GM12878 (cell line): Measurements from ENCODE around the gene SPINDOC. TPM values are rescaled to one million over a fixed set of nuclear protein-coding genes. Genes with fewer than 3 reads are reported as not detected.

Experiments
- BACH1 ChIP-seq: fragments of 450-650 bp; IDR thresholded peaks from 2 replicates; pipeline ENCODE4 v1.6.1; 2017; ENCODE audit warnings: mild to moderate bottlenecking, borderline replicate concordance
- CREB1 ChIP-seq: IDR thresholded peaks from 2 replicates; pipeline ENCODE4 v1.6.1; 2012; ENCODE audit warnings: low read depth, mild to moderate bottlenecking, inconsistent platforms
- EGR1 ChIP-seq, 2 experiments: IDR thresholded peaks; 1 replicate in 1 of 2; 2 replicates in 1 of 2; pipeline ENCODE4 v1.6.1; 2011 to 2012; ENCODE audit warnings: low read depth in 2 of 2, low read length in 2 of 2, borderline replicate concordance in 1 of 2, mild to moderate bottlenecking in 1 of 2, moderate library complexity in 1 of 2
- FOS ChIP-seq: IDR thresholded peaks from 3 replicates; pipeline ENCODE4 v1.6.1; 2011; ENCODE audit warnings: borderline replicate concordance; ENCODE audit not compliant: insufficient read length; ENCODE audit errors: extremely low read depth
- HDAC6 ChIP-seq: fragments of 200-600 bp; sonication (generic); IDR thresholded peaks from one replicate; pipeline ENCODE4 v1.8.0; 2017; ENCODE audit warnings: antibody characterized with exemption; ENCODE audit not compliant: unreplicated experiment
- IKZF1 ChIP-seq: fragments of 450-650 bp; conservative IDR thresholded peaks from 2 replicates; pipeline ENCODE4 v1.6.1; 2017; ENCODE audit warnings: antibody characterized with exemption, mild to moderate bottlenecking
- MYB ChIP-seq: fragments of 150-350 bp; IDR thresholded peaks from 2 replicates; pipeline ENCODE4 v1.6.1; 2014; ENCODE audit warnings: mild to moderate bottlenecking, low read depth, low read length, borderline replicate concordance
- NFIC ChIP-seq: IDR thresholded peaks from 2 replicates; pipeline ENCODE4 v1.6.1; 2012; ENCODE audit warnings: low read depth, mild to moderate bottlenecking, inconsistent platforms, low read length, moderate library complexity
- RCOR1 ChIP-seq: conservative IDR thresholded peaks from 2 replicates; pipeline ENCODE4 v1.6.1; 2012; ENCODE audit warnings: low read depth, low read length, improper control_type of control experiment
- SIX5 ChIP-seq: IDR thresholded peaks from 2 replicates; pipeline ENCODE4 v1.6.1; 2011; ENCODE audit warnings: mild to moderate bottlenecking, low read depth, low read length, moderate library complexity; ENCODE audit not compliant: severe bottlenecking
- SMAD5 ChIP-seq: IDR thresholded peaks from 2 replicates; pipeline ENCODE4 v1.6.1; 2016; ENCODE audit warnings: antibody characterized with exemption, low read depth
- WRNIP1 ChIP-seq: IDR thresholded peaks from 2 replicates; pipeline ENCODE4 v1.6.1; 2011; ENCODE audit warnings: low read depth, low read length, improper control_type of control experiment, borderline replicate concordance
- YY1 ChIP-seq: IDR thresholded peaks from 2 replicates; pipeline ENCODE4 v1.6.1; 2011; ENCODE audit warnings: low read depth, mild to moderate bottlenecking, low read length
- ZBED1 ChIP-seq: IDR thresholded peaks from 2 replicates; pipeline ENCODE4 v1.6.1; 2016; ENCODE audit warnings: borderline replicate concordance
- polyA plus RNA-seq, 11 experiments: library from polyadenylated mRNA; depleted of rRNA in 4 of 11; unstranded in 6 of 11; stranded (reverse) in 5 of 11; fragments of >200 nt; fragmentation: Nextera tagmentation in 4 of 11; fragmentation: Illumina TruSeq in 1 of 11; extraction: Ambion mirVana in 4 of 11; extraction: Trizol in 1 of 11; gene quantifications; 1 replicate in 1 of 11; 2 replicates in 10 of 11; pipeline versions ENCODE4 v1.2.1 to v1.2.3, GENCODE V29; 2011 to 2016; ENCODE audit warnings: inconsistent platforms in 2 of 11, missing spikeins in 2 of 11, low read depth in 1 of 11
- total RNA-seq, 4 experiments: library from RNA; depleted of rRNA in 3 of 4; stranded (reverse); fragments of >200 nt in 3 of 4; fragmentation: Illumina TruSeq in 1 of 4; extraction: Trizol in 1 of 4; gene quantifications; 2 replicates each; pipeline versions ENCODE4 v1.2.1 to v1.2.3, GENCODE V29; 2013 to 2021
- TF ChIP-seq, protein P1 (sequence below): fragments of 450-650 bp; formaldehyde crosslinking; IDR thresholded peaks from 2 replicates; pipeline ENCODE4 v1.4.0; 2020; ENCODE audit warnings: mild to moderate bottlenecking, moderate library complexity
- TF ChIP-seq, protein P2 (sequence below): fragments of 450-650 bp; IDR thresholded peaks from 2 replicates; pipeline ENCODE4 v1.6.1; 2017; ENCODE audit warnings: mild to moderate bottlenecking, moderate library complexity
- TF ChIP-seq, protein P3 (sequence below): fragments of 450-650 bp; IDR thresholded peaks from 2 replicates; pipeline ENCODE4 v1.6.1; 2017; ENCODE audit warnings: mild to moderate bottlenecking

Gene SPINDOC
- total and polyA plus RNA-seq, 10 of the 15 experiments (the other 5 are each of a cell fraction or from before 2014, with no cell fraction given), result 0.88 to 38.2 (median 16.9) TPM

DNA sequence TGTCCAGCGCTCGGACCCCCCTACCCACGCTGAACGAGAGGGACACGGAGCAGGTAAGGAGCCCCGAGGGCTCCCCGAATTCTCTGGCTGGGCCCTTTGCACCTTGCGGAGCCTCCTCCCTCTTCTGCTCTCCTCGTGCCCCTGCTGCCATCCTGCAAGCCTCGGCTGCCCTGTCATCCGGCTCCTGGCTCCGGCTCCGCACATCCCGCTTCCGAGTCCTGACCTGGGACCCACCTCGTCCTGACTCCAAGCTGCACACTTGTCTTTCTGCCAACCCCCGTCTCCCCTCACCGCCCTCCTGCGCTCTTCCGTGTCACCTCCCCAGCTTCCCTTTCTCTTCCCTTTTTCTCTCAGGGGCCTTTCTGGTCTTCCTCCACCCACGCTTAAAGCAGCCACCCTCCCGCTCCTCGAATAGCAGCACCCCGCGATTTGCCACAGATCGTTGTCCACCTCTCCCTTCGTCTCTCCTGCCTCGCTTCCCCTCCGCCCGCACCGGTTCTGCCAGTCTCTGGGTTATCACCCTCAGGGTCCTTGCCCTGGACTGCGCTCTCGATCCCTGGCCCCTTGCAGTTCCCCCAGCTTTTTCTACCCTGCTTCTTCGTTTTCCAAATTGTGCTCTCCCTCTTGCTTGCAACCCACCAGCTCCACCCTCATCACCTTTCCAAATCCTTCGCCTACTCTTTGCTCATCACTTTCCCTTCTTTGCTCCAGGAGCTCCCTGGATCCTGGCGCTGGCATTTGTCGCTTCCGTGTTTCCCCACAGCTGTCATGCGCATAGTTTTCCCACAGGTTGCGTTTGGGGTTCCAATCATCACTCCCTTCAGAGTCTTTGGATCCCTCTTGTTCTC, 26.5 kb downstream of the SPINDOC start (continued):
- TF ChIP-seq, protein P1, sequence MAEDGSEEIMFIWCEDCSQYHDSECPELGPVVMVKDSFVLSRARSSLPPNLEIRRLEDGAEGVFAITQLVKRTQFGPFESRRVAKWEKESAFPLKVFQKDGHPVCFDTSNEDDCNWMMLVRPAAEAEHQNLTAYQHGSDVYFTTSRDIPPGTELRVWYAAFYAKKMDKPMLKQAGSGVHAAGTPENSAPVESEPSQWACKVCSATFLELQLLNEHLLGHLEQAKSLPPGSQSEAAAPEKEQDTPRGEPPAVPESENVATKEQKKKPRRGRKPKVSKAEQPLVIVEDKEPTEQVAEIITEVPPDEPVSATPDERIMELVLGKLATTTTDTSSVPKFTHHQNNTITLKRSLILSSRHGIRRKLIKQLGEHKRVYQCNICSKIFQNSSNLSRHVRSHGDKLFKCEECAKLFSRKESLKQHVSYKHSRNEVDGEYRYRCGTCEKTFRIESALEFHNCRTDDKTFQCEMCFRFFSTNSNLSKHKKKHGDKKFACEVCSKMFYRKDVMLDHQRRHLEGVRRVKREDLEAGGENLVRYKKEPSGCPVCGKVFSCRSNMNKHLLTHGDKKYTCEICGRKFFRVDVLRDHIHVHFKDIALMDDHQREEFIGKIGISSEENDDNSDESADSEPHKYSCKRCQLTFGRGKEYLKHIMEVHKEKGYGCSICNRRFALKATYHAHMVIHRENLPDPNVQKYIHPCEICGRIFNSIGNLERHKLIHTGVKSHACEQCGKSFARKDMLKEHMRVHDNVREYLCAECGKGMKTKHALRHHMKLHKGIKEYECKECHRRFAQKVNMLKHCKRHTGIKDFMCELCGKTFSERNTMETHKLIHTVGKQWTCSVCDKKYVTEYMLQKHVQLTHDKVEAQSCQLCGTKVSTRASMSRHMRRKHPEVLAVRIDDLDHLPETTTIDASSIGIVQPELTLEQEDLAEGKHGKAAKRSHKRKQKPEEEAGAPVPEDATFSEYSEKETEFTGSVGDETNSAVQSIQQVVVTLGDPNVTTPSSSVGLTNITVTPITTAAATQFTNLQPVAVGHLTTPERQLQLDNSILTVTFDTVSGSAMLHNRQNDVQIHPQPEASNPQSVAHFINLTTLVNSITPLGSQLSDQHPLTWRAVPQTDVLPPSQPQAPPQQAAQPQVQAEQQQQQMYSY (CRISPR knock-in tag), result no peak
- TF ChIP-seq SIX5 (no peak), FOS (no peak), EGR1 (IDR thresholded peaks at IDR 0.05; ENCODE audit: borderline replicate concordance in 1 of 2, low read depth in 2 of 2, low read length in 2 of 2) (peak in 1 of 2 experiments; percentile 95; a peak in 2 of 3 replicates), CREB1 (no peak), NFIC (no peak), BACH1 (no peak), MYB (no peak), ZBED1 (no peak), HDAC6 (no peak), RCOR1 (no peak), IKZF1 (no peak; the same call in none of the 2 replicates), SMAD5 (no peak; the same call in 1 of the 2 replicates), YY1 (no peak), WRNIP1 (no peak)
- TF ChIP-seq, protein P2, sequence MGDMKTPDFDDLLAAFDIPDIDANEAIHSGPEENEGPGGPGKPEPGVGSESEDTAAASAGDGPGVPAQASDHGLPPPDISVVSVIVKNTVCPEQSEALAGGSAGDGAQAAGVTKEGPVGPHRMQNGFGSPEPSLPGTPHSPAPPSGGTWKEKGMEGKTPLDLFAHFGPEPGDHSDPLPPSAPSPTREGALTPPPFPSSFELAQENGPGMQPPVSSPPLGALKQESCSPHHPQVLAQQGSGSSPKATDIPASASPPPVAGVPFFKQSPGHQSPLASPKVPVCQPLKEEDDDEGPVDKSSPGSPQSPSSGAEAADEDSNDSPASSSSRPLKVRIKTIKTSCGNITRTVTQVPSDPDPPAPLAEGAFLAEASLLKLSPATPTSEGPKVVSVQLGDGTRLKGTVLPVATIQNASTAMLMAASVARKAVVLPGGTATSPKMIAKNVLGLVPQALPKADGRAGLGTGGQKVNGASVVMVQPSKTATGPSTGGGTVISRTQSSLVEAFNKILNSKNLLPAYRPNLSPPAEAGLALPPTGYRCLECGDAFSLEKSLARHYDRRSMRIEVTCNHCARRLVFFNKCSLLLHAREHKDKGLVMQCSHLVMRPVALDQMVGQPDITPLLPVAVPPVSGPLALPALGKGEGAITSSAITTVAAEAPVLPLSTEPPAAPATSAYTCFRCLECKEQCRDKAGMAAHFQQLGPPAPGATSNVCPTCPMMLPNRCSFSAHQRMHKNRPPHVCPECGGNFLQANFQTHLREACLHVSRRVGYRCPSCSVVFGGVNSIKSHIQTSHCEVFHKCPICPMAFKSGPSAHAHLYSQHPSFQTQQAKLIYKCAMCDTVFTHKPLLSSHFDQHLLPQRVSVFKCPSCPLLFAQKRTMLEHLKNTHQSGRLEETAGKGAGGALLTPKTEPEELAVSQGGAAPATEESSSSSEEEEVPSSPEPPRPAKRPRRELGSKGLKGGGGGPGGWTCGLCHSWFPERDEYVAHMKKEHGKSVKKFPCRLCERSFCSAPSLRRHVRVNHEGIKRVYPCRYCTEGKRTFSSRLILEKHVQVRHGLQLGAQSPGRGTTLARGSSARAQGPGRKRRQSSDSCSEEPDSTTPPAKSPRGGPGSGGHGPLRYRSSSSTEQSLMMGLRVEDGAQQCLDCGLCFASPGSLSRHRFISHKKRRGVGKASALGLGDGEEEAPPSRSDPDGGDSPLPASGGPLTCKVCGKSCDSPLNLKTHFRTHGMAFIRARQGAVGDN, result no peak
- TF ChIP-seq, protein P3, sequence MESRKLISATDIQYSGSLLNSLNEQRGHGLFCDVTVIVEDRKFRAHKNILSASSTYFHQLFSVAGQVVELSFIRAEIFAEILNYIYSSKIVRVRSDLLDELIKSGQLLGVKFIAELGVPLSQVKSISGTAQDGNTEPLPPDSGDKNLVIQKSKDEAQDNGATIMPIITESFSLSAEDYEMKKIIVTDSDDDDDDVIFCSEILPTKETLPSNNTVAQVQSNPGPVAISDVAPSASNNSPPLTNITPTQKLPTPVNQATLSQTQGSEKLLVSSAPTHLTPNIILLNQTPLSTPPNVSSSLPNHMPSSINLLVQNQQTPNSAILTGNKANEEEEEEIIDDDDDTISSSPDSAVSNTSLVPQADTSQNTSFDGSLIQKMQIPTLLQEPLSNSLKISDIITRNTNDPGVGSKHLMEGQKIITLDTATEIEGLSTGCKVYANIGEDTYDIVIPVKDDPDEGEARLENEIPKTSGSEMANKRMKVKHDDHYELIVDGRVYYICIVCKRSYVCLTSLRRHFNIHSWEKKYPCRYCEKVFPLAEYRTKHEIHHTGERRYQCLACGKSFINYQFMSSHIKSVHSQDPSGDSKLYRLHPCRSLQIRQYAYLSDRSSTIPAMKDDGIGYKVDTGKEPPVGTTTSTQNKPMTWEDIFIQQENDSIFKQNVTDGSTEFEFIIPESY, result no peak
